H1 (cell line): ENCODE measurements around the gene TRIM15. TPM values are rescaled to one million over a fixed set of nuclear protein-coding genes. Genes with fewer than 3 reads are reported as not detected.

Experiments used
- CTCF ChIA-PET: fragments of 300-600 bp; sonication (Branson Sonifier 250); formaldehyde crosslinking; loops from one replicate; lab custom pipeline; 2021; ENCODE audit not compliant: partially characterized antibody; lab: Charles Lee
- POLR2A ChIA-PET: fragments of 300-600 bp; sonication (Branson Sonifier 250); formaldehyde crosslinking; loops from one replicate; lab custom pipeline; 2021; ENCODE audit warnings: inconsistent platforms; ENCODE audit not compliant: partially characterized antibody; lab: Charles Lee
- DNase-seq, 2 experiments: peaks; one replicate each; pipeline versions ENCODE4 v3.0.0 to v3.0.0-alpha.2; 2010 to 2022; ENCODE audit warnings: low spot score in 2 of 2, low read depth in 1 of 2, mixed read lengths in 1 of 2
- FAIRE-seq: peaks from 2 replicates; lab custom pipeline; 2011; peaks lifted over from hg19 to GRCh38; lab: Jason Lieb, UNC
- H2AFZ ChIP-seq: 2 replicates; pipeline ENCODE4 v1.8.1; 2012; ENCODE audit warnings: low read length, inconsistent platforms
- H2AK5ac ChIP-seq: 2 replicates; pipeline ENCODE4 v1.6.1; 2013; ENCODE audit warnings: low read depth, low read length
- H2BK120ac ChIP-seq: replicated peaks from 2 replicates; pipeline ENCODE3; 2013; ENCODE audit warnings: low read depth, low read length, inconsistent platforms
- H2BK12ac ChIP-seq: 2 replicates; pipeline ENCODE4 v1.6.1; 2013; ENCODE audit warnings: low read depth, low read length
- H2BK15ac ChIP-seq: 2 replicates; pipeline ENCODE4 v1.6.1; 2013; ENCODE audit warnings: low read length
- H2BK20ac ChIP-seq: 2 replicates; pipeline ENCODE4 v1.6.1; 2013; ENCODE audit warnings: low read length
- H2BK5ac ChIP-seq: 2 replicates; pipeline ENCODE4 v1.6.1; 2013; ENCODE audit warnings: low read depth, low read length
- H3K14ac ChIP-seq: 2 replicates; pipeline ENCODE4 v1.6.1; 2013; ENCODE audit warnings: inconsistent platforms; ENCODE audit not compliant: insufficient read length
- H3K18ac ChIP-seq: 2 replicates; pipeline ENCODE4 v1.6.1; 2013; ENCODE audit warnings: low read length; ENCODE audit errors: extremely low read depth
- H3K23ac ChIP-seq: 2 replicates; pipeline ENCODE4 v1.6.1; 2013; ENCODE audit warnings: inconsistent platforms; ENCODE audit not compliant: insufficient read length
- H3K23me2 ChIP-seq: 2 replicates; pipeline ENCODE4 v1.6.1; 2013; ENCODE audit warnings: low read depth, low read length
- H3K27ac ChIP-seq: 2 replicates; pipeline ENCODE4 v1.6.1; 2011; ENCODE audit warnings: low read depth, low read length, inconsistent platforms
- H3K27me3 ChIP-seq, 4 experiments: replicated peaks in 1 of 4; 1 replicate in 1 of 4; 2 replicates in 3 of 4; pipeline versions ENCODE4 v1.6.1 to v1.8.1; 2011 to 2013; ENCODE audit warnings: low read length in 3 of 4, mild to moderate bottlenecking in 3 of 4, inconsistent platforms in 2 of 4, mixed read lengths in 2 of 4, moderate library complexity in 1 of 4; ENCODE audit not compliant: control insufficient read depth in 3 of 4, insufficient read depth in 3 of 4; ENCODE audit errors: extremely low read depth in 1 of 4
- H3K36me3 ChIP-seq, 4 experiments: 2 replicates each; pipeline versions ENCODE4 v1.6.1 to v1.8.1; 2011 to 2013; ENCODE audit warnings: mild to moderate bottlenecking in 4 of 4, low read length in 3 of 4, moderate library complexity in 2 of 4, control low read depth in 1 of 4, inconsistent platforms in 1 of 4; ENCODE audit not compliant: insufficient read depth in 4 of 4, control insufficient read depth in 2 of 4
- H3K4ac ChIP-seq: replicated peaks from 2 replicates; pipeline ENCODE3; 2013; ENCODE audit warnings: low read length, low read depth, mixed read lengths, inconsistent platforms; ENCODE audit not compliant: insufficient read length
- H3K4me1 ChIP-seq, 4 experiments: replicated peaks in 1 of 4; 1 replicate in 1 of 4; 2 replicates in 3 of 4; pipeline versions ENCODE4 v1.6.1 to v1.8.1; 2011 to 2013; ENCODE audit warnings: low read length in 3 of 4, inconsistent platforms in 2 of 4, mixed read lengths in 1 of 4; ENCODE audit not compliant: insufficient read depth in 4 of 4, control insufficient read depth in 3 of 4
- H3K4me2 ChIP-seq, 2 experiments: 2 replicates each; pipeline versions ENCODE4 v1.6.1 to v1.8.1; 2011 to 2013; ENCODE audit warnings: low read depth in 2 of 2, low read length in 2 of 2, control low read depth in 1 of 2, inconsistent platforms in 1 of 2, mild to moderate bottlenecking in 1 of 2; ENCODE audit not compliant: insufficient read depth in 1 of 2
- H3K4me3 ChIP-seq, 4 experiments: fragments of 200-600, 300-600 bp in 1 of 4; sonication (generic), shearing (Covaris generic), sonication (Bioruptor Twin) in 1 of 4; 2 replicates each; pipeline versions ENCODE4 v1.5.1 to v1.8.1; 2011 to 2016; ENCODE audit warnings: low read length in 4 of 4, low read depth in 3 of 4, control low read depth in 2 of 4, inconsistent platforms in 2 of 4, mild to moderate bottlenecking in 2 of 4, mixed read lengths in 1 of 4, moderate library complexity in 1 of 4; ENCODE audit not compliant: insufficient read depth in 2 of 4; ENCODE audit errors: extremely low read depth in 1 of 4
- H3K56ac ChIP-seq: replicated peaks from 2 replicates; pipeline ENCODE3; 2013; ENCODE audit warnings: low read depth, mild to moderate bottlenecking, mixed read lengths, low read length, inconsistent platforms; ENCODE audit not compliant: insufficient read length
- H3K79me1 ChIP-seq: 2 replicates; pipeline ENCODE4 v1.6.1; 2013; ENCODE audit warnings: low read depth, low read length, control low read depth
- H3K79me2 ChIP-seq, 2 experiments: 2 replicates each; pipeline versions ENCODE4 v1.6.1 to v1.8.1; 2012 to 2013; ENCODE audit warnings: low read length in 2 of 2, mild to moderate bottlenecking in 2 of 2, inconsistent platforms in 1 of 2; ENCODE audit not compliant: insufficient read depth in 2 of 2, control insufficient read depth in 1 of 2
- H3K9ac ChIP-seq, 4 experiments: replicated peaks in 1 of 4; 1 replicate in 1 of 4; 2 replicates in 3 of 4; pipeline versions ENCODE4 v1.6.1 to v1.8.1; 2011 to 2013; ENCODE audit warnings: low read depth in 3 of 4, low read length in 3 of 4, control low read depth in 2 of 4, mild to moderate bottlenecking in 2 of 4, moderate library complexity in 2 of 4, inconsistent platforms in 1 of 4; ENCODE audit errors: extremely low read depth in 1 of 4
- H3K9me3 ChIP-seq, 2 experiments: 2 replicates each; pipeline versions ENCODE4 v1.6.1 to v1.8.1; 2012 to 2013; ENCODE audit warnings: mild to moderate bottlenecking in 2 of 2, moderate library complexity in 2 of 2, control low read depth in 1 of 2, inconsistent platforms in 1 of 2, low read depth in 1 of 2, low read length in 1 of 2, mixed read lengths in 1 of 2; ENCODE audit not compliant: insufficient read depth in 2 of 2
- H4K20me1 ChIP-seq, 2 experiments: replicated peaks in 1 of 2; 2 replicates each; pipeline versions ENCODE3 to v1.8.1; 2011 to 2013; ENCODE audit warnings: inconsistent platforms in 2 of 2, low read length in 2 of 2, mild to moderate bottlenecking in 1 of 2; ENCODE audit not compliant: insufficient read depth in 2 of 2, control insufficient read depth in 1 of 2
- H4K5ac ChIP-seq: 2 replicates; pipeline ENCODE4 v1.6.1; 2013; ENCODE audit warnings: low read length, low read depth, mixed read lengths, inconsistent platforms; ENCODE audit not compliant: insufficient read length
- H4K8ac ChIP-seq: 2 replicates; pipeline ENCODE4 v1.8.0; 2013; ENCODE audit warnings: mild to moderate bottlenecking, moderate library complexity, low read length, inconsistent platforms; ENCODE audit not compliant: insufficient read depth; ENCODE audit errors: extremely low read depth
- H4K91ac ChIP-seq: replicated peaks from 2 replicates; pipeline ENCODE3; 2013; ENCODE audit warnings: low read length, mixed read lengths, inconsistent platforms; ENCODE audit not compliant: insufficient read length
- ATF2 ChIP-seq: IDR thresholded peaks from 2 replicates; pipeline ENCODE4 v1.6.1; 2012; ENCODE audit warnings: low read length, inconsistent platforms
- ATF3 ChIP-seq: IDR thresholded peaks from 2 replicates; pipeline ENCODE4 v1.6.1; 2011; ENCODE audit warnings: low read depth, mild to moderate bottlenecking, low read length; ENCODE audit not compliant: insufficient read depth
- BRCA1 ChIP-seq: IDR thresholded peaks from 2 replicates; pipeline ENCODE4 v1.6.1; 2012; ENCODE audit warnings: low read depth, low read length, improper control_type of control experiment
- CBX8 ChIP-seq: fragments of 300-800, 300-1000 bp; sonication (generic); IDR thresholded peaks from 2 replicates; pipeline ENCODE4 v1.7.1; 2016; ENCODE audit warnings: low read depth, low read length, borderline replicate concordance
- EGR1 ChIP-seq: IDR thresholded peaks from 2 replicates; pipeline ENCODE4 v1.6.1; 2011; ENCODE audit warnings: low read depth, low read length, borderline replicate concordance
- MAFK ChIP-seq: IDR thresholded peaks from 2 replicates; pipeline ENCODE4 v1.6.1; 2012; ENCODE audit warnings: low read depth, mild to moderate bottlenecking, improper control_type of control experiment, low read length
- MAX ChIP-seq: IDR thresholded peaks from 2 replicates; pipeline ENCODE4 v1.6.1; 2012; ENCODE audit warnings: inconsistent platforms
- NANOG ChIP-seq: IDR thresholded peaks from 2 replicates; pipeline ENCODE4 v1.6.1; 2011; ENCODE audit warnings: low read length, low read depth, mild to moderate bottlenecking, inconsistent platforms; ENCODE audit not compliant: insufficient read depth, poor library complexity, severe bottlenecking
- RAD21 ChIP-seq, 2 experiments: IDR thresholded peaks in 1 of 2; conservative IDR thresholded peaks in 1 of 2; 2 replicates each; pipeline ENCODE4 v1.6.1; 2011; ENCODE audit warnings: low read depth in 2 of 2, low read length in 2 of 2, improper control_type of control experiment in 1 of 2, inconsistent platforms in 1 of 2, mild to moderate bottlenecking in 1 of 2, moderate library complexity in 1 of 2
- SIRT6 ChIP-seq: IDR thresholded peaks from one replicate; pipeline ENCODE4 v1.7.1; 2012; ENCODE audit warnings: low read length, inconsistent platforms
- SRF ChIP-seq: IDR thresholded peaks from 2 replicates; pipeline ENCODE4 v1.6.1; 2011; ENCODE audit warnings: mild to moderate bottlenecking, low read depth, low read length, moderate library complexity
- WGBS, 2 experiments: shearing (Covaris generic) in 1 of 2; methylation state at CpG; one replicate each; pipeline versions ENCODE4 v1.1.6 to v1.1.7; 2013 to 2015; ENCODE audit warnings: low lambda C conversion rate in 2 of 2, mixed read lengths in 2 of 2, inconsistent platforms in 1 of 2, low coverage in 1 of 2, missing lambda C conversion rate in 1 of 2; ENCODE audit not compliant: insufficient replicate concordance in 2 of 2, insufficient coverage in 1 of 2, insufficient read length in 1 of 2; ENCODE audit errors: extremely low coverage in 1 of 2, missing lambda C conversion rate in 1 of 2; 5-methylcytosine and 5-hydroxymethylcytosine counted together
- polyA plus RNA-seq, 7 experiments: library from polyadenylated mRNA; depleted of rRNA in 3 of 7; stranded (reverse) in 5 of 7; unstranded in 2 of 7; fragments of >200 nt in 5 of 7; fragments of 200-250 nt in 2 of 7; gene quantifications; 1 replicate in 5 of 7; 2 replicates in 1 of 7; 4 replicates in 1 of 7; pipeline versions ENCODE4 v1.2.1 to v1.2.3, GENCODE V29; 2011 to 2013; ENCODE audit warnings: missing spikeins in 2 of 7, mixed read lengths in 2 of 7
- total RNA-seq: library from RNA; stranded (reverse); fragmentation: NEBNext Ultra II Directional; extraction: Animal tissue kit (Norgen Biotek cat#: 25700); gene quantifications from 2 replicates; pipeline ENCODE4 v1.2.1, GENCODE V29; 2021

The TRIM15 gene
- total and polyA plus RNA-seq, 2 of the 8 experiments (the other 6 are each of a cell fraction or from before 2014, with no cell fraction given): 0.18 to 0.48 TPM

- Histone ChIP-seq H2BK120ac (no peak overlapping the region), H3K9ac (no peak overlapping the region), H3K36me3 (no peaks in the 10 kb centered on the region; a peak in 1 of 8 replicates), H2BK12ac (no peak overlapping the region), H2BK15ac (no peak overlapping the region), H4K8ac (no peak overlapping the region), H3K14ac (no peak overlapping the region), H3K4me1 (peaks cover 3 to 19% (median 10%) of the 10 kb centered on the region in 4 experiments), H3K27me3 (no peaks in the 10 kb centered on the region), H3K4ac (no peak overlapping the region), H3K27ac (no peak overlapping the region), H3K23ac (no peak overlapping the region), H3K79me1 (peaks cover 10% of the 10 kb centered on the region; the same call in 1 of the 2 replicates), H3K18ac (no peak overlapping the region), H2BK20ac (no peak overlapping the region), H3K23me2 (peaks cover 5% of the 10 kb centered on the region; the same call in 1 of the 2 replicates), H2BK5ac (no peak overlapping the region), H2AFZ (no peak overlapping the region), H3K56ac (no peak overlapping the region), H4K20me1 (peaks cover 7 to 26% of the 10 kb centered on the region in 2 experiments), H3K79me2 (peaks cover 0 to 60% of the 10 kb centered on the region in 2 experiments; a peak in 3 of 4 replicates), H3K4me2 (no peak overlapping the region), H4K5ac (no peak overlapping the region), H3K9me3 (no peaks in the 10 kb centered on the region), H4K91ac (no peak overlapping the region), H3K4me3 (no peak overlapping the region), H2AK5ac (no peak overlapping the region)
- CTCF ChIA-PET: interaction anchor here (0.6 to 4.1 kb wide), 4 partner anchors 14 to 103 kb away, joined by 3 to 20 read pairs (median 4); no protein-coding TSS in a partner anchor
- 79% methylated on average over 7 of the region's 7 CpGs; no CpG with 5 or more reads in 1 of the 2 experiments for WGBS, 2 experiments
- POLR2A ChIA-PET: interaction anchor here (0.6 to 2.9 kb wide), 5 partner anchors 9 to 564 kb away, joined by 3 to 18 read pairs (median 4); partner anchors contain the start of gene POLR1H
- FAIRE-seq (no peak), DNase-seq (no peak)
- TF ChIP-seq ATF3: no peak
- no peak for TF ChIP-seq ATF2
- TF ChIP-seq EGR1: no peak
- no peak for TF ChIP-seq CBX8
- TF ChIP-seq SRF: no peak
- TF ChIP-seq RAD21 (IDR thresholded peaks at IDR 0.05 in 1 of 2, conservative IDR thresholded peaks at IDR 0.05 in 1 of 2; ENCODE audit: low read depth in 2 of 2, low read length in 2 of 2): no peak
- no peak for TF ChIP-seq BRCA1
- TF ChIP-seq NANOG: no peak
- TF ChIP-seq MAX: no peak
- no peak for TF ChIP-seq MAFK
- no peak for TF ChIP-seq SIRT6
Measured at GRCh38 chr6:30206152-30206551, 42.8 kb downstream of the TRIM15 start.
